Endodermal cell (in vitro differentiated cells): ENCODE results near the gene PTGES3. TPM values are rescaled to one million over a fixed set of nuclear protein-coding genes. Genes with fewer than 3 reads are reported as not detected.

Experiments used
- DNase-seq: peaks from one replicate; pipeline ENCODE4 v3.0.0-alpha.2; 2017
- H3K27ac ChIP-seq: 2 replicates; pipeline ENCODE4 v1.5.1; 2013; ENCODE audit warnings: mild to moderate bottlenecking, low read depth, low read length, moderate library complexity
- H3K27me3 ChIP-seq: 2 replicates; pipeline ENCODE4 v1.6.1; 2013; ENCODE audit warnings: mild to moderate bottlenecking, low read length, moderate library complexity; ENCODE audit not compliant: insufficient read depth, control insufficient read depth, poor library complexity, severe bottlenecking
- H3K36me3 ChIP-seq: 2 replicates; pipeline ENCODE4 v1.7.0; 2013; ENCODE audit warnings: mild to moderate bottlenecking, low read length, moderate library complexity; ENCODE audit not compliant: control insufficient read depth, insufficient read depth
- H3K4me1 ChIP-seq: one replicate; pipeline ENCODE4 v1.7.0; 2013; ENCODE audit warnings: low read length; ENCODE audit not compliant: control insufficient read depth, insufficient read depth
- H3K4me3 ChIP-seq: 2 replicates; pipeline ENCODE4 v1.5.1; 2013; ENCODE audit warnings: mild to moderate bottlenecking, low read length, moderate library complexity
- H3K9ac ChIP-seq: 2 replicates; pipeline ENCODE4 v1.6.1; 2013; ENCODE audit warnings: mild to moderate bottlenecking, low read length, moderate library complexity; ENCODE audit not compliant: poor library complexity, severe bottlenecking; ENCODE audit errors: extremely low read depth
- H3K9me3 ChIP-seq: 2 replicates; pipeline ENCODE4 v1.6.1; 2013; ENCODE audit warnings: mild to moderate bottlenecking, low read length, moderate library complexity; ENCODE audit not compliant: control insufficient read depth
- H3K27ac Mint-ChIP-seq: 2 replicates; pipeline ENCODE4 v1.8.0; 2020; ENCODE audit warnings: mixed read lengths
- H3K27me3 Mint-ChIP-seq: 2 replicates; pipeline ENCODE4 v1.8.0; 2021; ENCODE audit warnings: mild to moderate bottlenecking, mixed read lengths; ENCODE audit not compliant: insufficient read depth
- H3K36me3 Mint-ChIP-seq: 2 replicates; pipeline ENCODE4 v1.8.0; 2020; ENCODE audit warnings: low read depth, mixed read lengths
- H3K4me1 Mint-ChIP-seq: 2 replicates; pipeline ENCODE4 v1.8.0; 2020; ENCODE audit warnings: mixed read lengths
- H3K4me3 Mint-ChIP-seq: 2 replicates; pipeline ENCODE4 v1.8.0; 2020; ENCODE audit warnings: mild to moderate bottlenecking, moderate library complexity, mixed read lengths
- H3K9me3 Mint-ChIP-seq: 2 replicates; pipeline ENCODE4 v1.8.0; 2020; ENCODE audit warnings: mild to moderate bottlenecking, mixed read lengths
- WGBS, 2 experiments: methylation state at CpG; one replicate each; pipeline versions ENCODE4 v1.1.5 to v1.1.7; 2013; ENCODE audit warnings: missing lambda C conversion rate in 2 of 2, mixed read lengths in 1 of 2; ENCODE audit not compliant: insufficient coverage in 1 of 2, insufficient read length in 1 of 2; 5-methylcytosine and 5-hydroxymethylcytosine counted together
- total RNA-seq, 2 donors: library from RNA; stranded (reverse); fragmentation: NEBNext Ultra II Directional in 1 of 2; extraction: Animal tissue kit (Norgen Biotek cat#: 25700) in 1 of 2; gene quantifications; 2 replicates in 1 of 2; 3 replicates in 1 of 2; pipeline ENCODE4 v1.2.1, GENCODE V29; 2021
- TF ChIP-seq, protein P1 (sequence below): fragments of 200-600 bp; sonication (generic); conservative IDR thresholded peaks from 2 replicates; pipeline ENCODE4 v1.5.0; 2021; ENCODE audit warnings: antibody characterized with exemption, mild to moderate bottlenecking

The PTGES3 gene
- total RNA-seq, 2 donors from 2014 or later: 275 to 320 TPM

DNA sequence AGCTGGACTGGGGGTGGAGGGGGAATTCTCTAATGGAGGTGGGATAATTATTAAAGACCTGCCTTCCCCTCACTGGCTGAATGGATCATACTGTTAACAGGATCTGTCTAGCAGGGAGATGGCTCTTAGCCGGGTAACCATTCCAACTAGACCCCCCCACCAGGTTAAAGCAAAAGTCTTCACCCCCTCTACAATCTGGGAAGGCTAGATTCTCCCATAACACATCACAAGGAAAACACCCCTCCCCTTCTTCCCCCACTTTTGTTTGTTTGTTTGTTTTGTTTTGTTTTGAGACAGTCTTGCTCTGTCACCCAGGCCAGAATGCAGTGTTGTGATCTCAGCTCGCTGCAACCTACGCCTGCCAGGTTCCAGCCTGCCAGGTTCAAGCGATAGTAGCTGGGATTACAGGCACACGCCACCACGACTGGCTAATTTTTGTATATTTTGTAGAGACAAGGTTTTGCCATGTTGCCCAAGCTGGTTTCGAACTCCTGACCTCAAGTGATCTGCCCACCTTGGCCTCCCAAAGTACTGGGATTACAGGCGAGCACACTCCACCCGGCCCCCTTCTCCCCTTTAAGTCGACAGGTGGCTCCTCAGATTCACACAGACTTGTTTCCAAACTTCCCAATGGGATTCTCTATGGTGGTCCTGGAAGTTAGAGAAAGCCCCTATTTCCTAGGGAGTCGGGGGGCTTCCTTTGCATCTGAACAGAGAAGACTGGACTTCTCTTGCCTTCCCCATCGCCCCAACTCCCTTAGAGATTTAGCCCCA is 54.4 kb downstream of the PTGES3 start:
- Histone ChIP-seq H3K9ac (peak overlapping the region; percentile 70), H3K9me3 (no peaks in the 10 kb centered on the region), H3K27ac (peak overlapping the region; percentile 60), H3K4me3 (peak overlapping the region; percentile 98), H3K4me1 (peaks cover 10% of the 10 kb centered on the region), H3K27me3 (no peaks in the 10 kb centered on the region), H3K36me3 (peaks cover 16% of the 10 kb centered on the region)
- Mint-ChIP-seq H3K9me3 (no peaks in the 10 kb centered on the region), H3K27ac (peak overlapping the region; percentile 96), H3K4me3 (peak overlapping the region; percentile 92), H3K36me3 (peaks cover 14% of the 10 kb centered on the region), H3K27me3 (no peaks in the 10 kb centered on the region), H3K4me1 (peaks cover 53% of the 10 kb centered on the region)
- DNase-seq: peak; percentile 72
- WGBS, 2 experiments: 43 to 55% methylated on average over 9 to 12 of the region's 12 CpGs
- TF ChIP-seq, protein P1, sequence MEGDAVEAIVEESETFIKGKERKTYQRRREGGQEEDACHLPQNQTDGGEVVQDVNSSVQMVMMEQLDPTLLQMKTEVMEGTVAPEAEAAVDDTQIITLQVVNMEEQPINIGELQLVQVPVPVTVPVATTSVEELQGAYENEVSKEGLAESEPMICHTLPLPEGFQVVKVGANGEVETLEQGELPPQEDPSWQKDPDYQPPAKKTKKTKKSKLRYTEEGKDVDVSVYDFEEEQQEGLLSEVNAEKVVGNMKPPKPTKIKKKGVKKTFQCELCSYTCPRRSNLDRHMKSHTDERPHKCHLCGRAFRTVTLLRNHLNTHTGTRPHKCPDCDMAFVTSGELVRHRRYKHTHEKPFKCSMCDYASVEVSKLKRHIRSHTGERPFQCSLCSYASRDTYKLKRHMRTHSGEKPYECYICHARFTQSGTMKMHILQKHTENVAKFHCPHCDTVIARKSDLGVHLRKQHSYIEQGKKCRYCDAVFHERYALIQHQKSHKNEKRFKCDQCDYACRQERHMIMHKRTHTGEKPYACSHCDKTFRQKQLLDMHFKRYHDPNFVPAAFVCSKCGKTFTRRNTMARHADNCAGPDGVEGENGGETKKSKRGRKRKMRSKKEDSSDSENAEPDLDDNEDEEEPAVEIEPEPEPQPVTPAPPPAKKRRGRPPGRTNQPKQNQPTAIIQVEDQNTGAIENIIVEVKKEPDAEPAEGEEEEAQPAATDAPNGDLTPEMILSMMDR: no peak

DNA sequence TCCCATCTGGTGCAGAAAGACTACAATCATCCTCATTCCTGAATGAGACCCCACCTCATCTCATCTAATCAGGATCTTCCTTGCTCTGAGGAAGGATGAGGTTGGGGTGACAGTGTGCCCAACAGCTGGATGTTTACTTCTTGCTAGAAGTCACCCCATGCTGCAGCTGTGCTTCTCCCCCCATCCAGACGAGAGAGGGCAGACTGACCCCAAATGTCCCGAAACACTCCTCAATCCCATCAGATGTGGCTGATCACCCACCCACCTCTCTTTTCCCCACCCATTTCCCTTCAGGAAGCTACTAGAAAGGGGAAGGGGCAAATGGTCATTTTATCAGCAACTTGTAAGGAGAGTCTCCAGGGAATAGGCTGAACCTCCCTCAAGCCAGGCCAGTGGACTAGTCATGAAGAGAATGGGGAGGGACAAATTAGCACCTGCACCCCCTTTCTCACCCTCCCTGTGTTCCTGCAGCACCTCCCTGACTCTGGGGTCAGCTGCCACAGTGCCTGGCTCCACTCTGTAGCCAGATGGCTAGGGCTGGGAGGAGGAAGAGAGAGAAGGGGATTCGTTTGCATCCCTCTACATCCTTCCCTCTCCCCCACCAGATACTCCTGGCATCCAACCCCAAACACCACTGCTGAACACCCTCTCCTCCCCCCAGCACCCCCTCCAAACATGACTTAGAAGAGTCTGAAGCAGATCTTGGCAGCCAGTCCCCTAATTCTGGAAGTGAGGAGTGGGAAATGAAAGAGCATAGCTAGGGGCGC is 55.2 kb downstream of the PTGES3 start:
- TF ChIP-seq, protein P1: no peak
- Mint-ChIP-seq H3K9me3 (no peaks in the 10 kb centered on the region), H3K4me1 (peaks cover 58% of the 10 kb centered on the region), H3K36me3 (peaks cover 9% of the 10 kb centered on the region), H3K4me3 (peak overlapping the region; percentile 92), H3K27me3 (no peaks in the 10 kb centered on the region), H3K27ac (no peak overlapping the region)
- Histone ChIP-seq H3K27me3 (no peaks in the 10 kb centered on the region), H3K9ac (no peak overlapping the region), H3K4me3 (peak overlapping the region; percentile 98), H3K9me3 (no peaks in the 10 kb centered on the region), H3K4me1 (peaks cover 10% of the 10 kb centered on the region), H3K27ac (peak overlapping the region; percentile 66), H3K36me3 (peaks cover 8% of the 10 kb centered on the region)
- DNase-seq: peak; percentile 59
- WGBS, 2 experiments: 94 to 100% methylated on average over 1 to 3 of the region's 4 CpGs

DNA sequence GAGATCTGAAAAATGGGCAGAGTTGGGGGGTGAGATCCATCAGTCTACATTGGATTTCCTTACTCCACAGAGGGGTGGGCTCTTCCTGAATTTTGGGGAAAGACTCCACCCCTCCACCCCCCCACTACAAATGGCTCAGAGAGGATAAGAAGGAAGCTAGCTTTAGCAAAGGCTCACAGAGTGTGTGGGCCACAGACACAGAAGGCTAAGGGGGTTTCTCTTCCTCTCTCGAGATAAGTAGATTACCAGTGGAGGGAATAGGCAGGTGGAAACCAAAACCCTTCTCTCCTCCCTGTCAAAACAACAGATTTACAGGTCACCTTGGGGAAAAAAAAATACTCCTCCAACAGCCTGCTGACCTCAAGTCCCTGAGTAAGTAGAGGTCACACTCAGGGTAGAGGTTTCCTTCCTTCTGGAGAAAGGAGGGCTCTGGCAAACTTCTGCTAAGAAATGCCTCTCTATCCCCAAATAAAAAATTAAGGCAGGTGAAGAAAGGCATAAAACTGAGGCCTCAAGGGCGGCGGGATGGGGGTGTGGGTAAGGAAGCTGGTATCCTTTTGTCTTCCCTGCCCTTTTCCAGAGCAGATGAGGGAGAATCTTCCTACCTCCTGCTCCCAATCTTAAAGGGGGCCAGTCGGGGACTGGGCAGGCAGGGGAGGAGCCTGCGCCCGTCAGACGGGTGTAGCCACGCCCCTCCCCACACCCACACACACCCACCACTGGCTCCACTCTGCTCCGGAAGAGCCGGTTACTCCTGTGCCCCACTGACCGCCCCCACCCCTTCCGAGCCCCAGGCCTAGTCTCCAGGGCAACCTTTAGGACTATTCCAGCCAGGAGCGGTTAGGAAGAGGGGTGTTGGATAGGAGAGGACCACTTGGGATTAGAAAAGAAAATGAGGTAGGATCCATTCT is 56.0 kb downstream of the PTGES3 start:
- peak; percentile 90 for DNase-seq
- Histone ChIP-seq H3K36me3 (peaks cover 5% of the 10 kb centered on the region), H3K27me3 (no peaks in the 10 kb centered on the region), H3K9me3 (no peaks in the 10 kb centered on the region), H3K4me3 (peak overlapping the region; percentile 98), H3K27ac (peak overlapping the region; percentile 66), H3K4me1 (peaks cover 10% of the 10 kb centered on the region), H3K9ac (no peak overlapping the region)
- WGBS, 2 experiments: 12% methylated on average over 13 of the region's 13 CpGs; no CpG with 5 or more reads in 1 of the 2 experiments
- no peak overlapping the region for H3K27ac Mint-ChIP-seq
- TF ChIP-seq, protein P1: no peak
- H3K4me3 Mint-ChIP-seq: peak overlapping the region; percentile 92
- H3K36me3 Mint-ChIP-seq: peaks cover 3% of the 10 kb centered on the region
- no peaks in the 10 kb centered on the region for H3K27me3 Mint-ChIP-seq
- peaks cover 50% of the 10 kb centered on the region for H3K4me1 Mint-ChIP-seq
- no peaks in the 10 kb centered on the region for H3K9me3 Mint-ChIP-seq
